PC-9 (cell line): ENCODE measurements around the gene PKD2L2. TPM values are rescaled to one million over a fixed set of nuclear protein-coding genes. Genes with fewer than 3 reads are reported as not detected.

ENCODE experiments used
- BruUV-seq: library from RNA; stranded (reverse); fragments of 400-500 nt; replicated peaks from 2 replicates; lab custom pipeline; 2021; lab: Mats Ljungman, UMichigan
- CTCF ChIA-PET: fragments of 300-600 bp; sonication (Branson Sonifier 250); formaldehyde crosslinking; loops from one replicate; lab custom pipeline; 2022; ENCODE audit warnings: antibody characterized with exemption; lab: Charles Lee
- POLR2A ChIA-PET: fragments of 300-600 bp; sonication (Branson Sonifier 250); formaldehyde crosslinking; loops from one replicate; lab custom pipeline; 2022; ENCODE audit warnings: antibody characterized with exemption; ENCODE audit not compliant: unreplicated experiment; lab: Charles Lee
- DNase-seq, 2 experiments: peaks; one replicate each; pipeline versions ENCODE4 v3.0.0 to v3.0.0-alpha.2; 2015 to 2022; ENCODE audit warnings: mixed read lengths in 1 of 2
- H2AFZ ChIP-seq: fragments of 200-600 bp; sonication (generic); 2 replicates; pipeline ENCODE4 v1.8.1; 2017; ENCODE audit warnings: antibody characterized with exemption
- H3F3A ChIP-seq: fragments of 200-600 bp; sonication (generic); 2 replicates; pipeline ENCODE4 v1.8.1; 2017; ENCODE audit warnings: antibody characterized with exemption, mild to moderate bottlenecking, low read depth; ENCODE audit not compliant: insufficient read depth
- H3K27ac ChIP-seq: fragments of 200-600 bp; sonication (generic); 2 replicates; pipeline ENCODE4 v1.6.1; 2016; ENCODE audit warnings: mixed run types
- H3K27me3 ChIP-seq: fragments of 200-600 bp; sonication (generic); 2 replicates; pipeline ENCODE4 v1.6.1; 2016; ENCODE audit warnings: low read depth, mixed run types; ENCODE audit not compliant: insufficient read depth
- H3K36me3 ChIP-seq: fragments of 200-600 bp; sonication (generic); 2 replicates; pipeline ENCODE4 v1.6.1; 2016; ENCODE audit warnings: low read depth, mixed run types
- H3K4me1 ChIP-seq: fragments of 200-600 bp; sonication (generic); replicated peaks from 2 replicates; pipeline ENCODE4 v1.6.1; 2016; ENCODE audit warnings: mixed run types; ENCODE audit not compliant: insufficient read depth
- H3K4me2 ChIP-seq: fragments of 200-600 bp; sonication (generic); 2 replicates; pipeline ENCODE4 v1.6.1; 2017; ENCODE audit warnings: mixed run types
- H3K4me3 ChIP-seq: fragments of 200-600 bp; sonication (generic); 2 replicates; pipeline ENCODE4 v1.6.1; 2016; ENCODE audit warnings: mixed run types
- H3K79me2 ChIP-seq: fragments of 200-600 bp; sonication (generic); 2 replicates; pipeline ENCODE4 v1.6.1; 2017; ENCODE audit warnings: low read depth, mixed run types
- H3K9me2 ChIP-seq: fragments of 200-600 bp; sonication (generic); 2 replicates; pipeline ENCODE4 v1.8.1; 2017; ENCODE audit warnings: mild to moderate bottlenecking; ENCODE audit not compliant: insufficient read depth
- H3K9me3 ChIP-seq: fragments of 200-600 bp; sonication (generic); 2 replicates; pipeline ENCODE4 v1.8.1; 2016; ENCODE audit warnings: low read depth; ENCODE audit not compliant: insufficient read depth
- H4K20me1 ChIP-seq: fragments of 200-600 bp; sonication (generic); 2 replicates; pipeline ENCODE4 v1.8.1; 2017; ENCODE audit not compliant: insufficient read depth
- CTCF ChIP-seq: fragments of 200-600 bp; sonication (generic); conservative IDR thresholded peaks from 2 replicates; pipeline ENCODE4 v1.6.1; 2017; ENCODE audit warnings: mixed run types, antibody characterized with exemption, mild to moderate bottlenecking, moderate library complexity
- EZH2 ChIP-seq: fragments of 200-600 bp; sonication (generic); IDR thresholded peaks from 2 replicates; pipeline ENCODE4 v1.8.0; 2017; ENCODE audit warnings: antibody characterized with exemption, low read depth
- intact Hi-C: fragments of 100-400 bp; cut with micrococcal nuclease; formaldehyde crosslinking; loops from one replicate; pipeline ENCODE4 v1.10.0; 2022; ENCODE audit not compliant: unreplicated experiment
- total RNA-seq: library from RNA; stranded (reverse); gene quantifications from 2 replicates; pipeline ENCODE4 v1.2.3, GENCODE V29; 2021

The PKD2L2 gene
- total RNA-seq, 1 experiment from 2014 or later, result 0.46 TPM

- H3K27me3 ChIP-seq, result no peaks in the 10 kb centered on the region
- H3K9me2 ChIP-seq, result no peaks in the 10 kb centered on the region
- H3K27ac ChIP-seq, result no peak overlapping the region
- TF ChIP-seq EZH2, result no peak
- TF ChIP-seq CTCF, result no peak
- DNase-seq, result no peak
- H3K4me1 ChIP-seq, result no peaks in the 10 kb centered on the region
- H3K79me2 ChIP-seq, result no peaks in the 10 kb centered on the region
- H3K4me2 ChIP-seq, result no peak overlapping the region
- intact Hi-C loops, result no loop called here
- no peaks in the 10 kb centered on the region for H3F3A ChIP-seq
- ChIA-PET POLR2A (no interaction called here), CTCF (no interaction called here)
- no peaks in the 10 kb centered on the region for H3K36me3 ChIP-seq
- BruUV-seq, result no TSS peak
- no peak overlapping the region for H2AFZ ChIP-seq
- H3K9me3 ChIP-seq, result no peaks in the 10 kb centered on the region
- H4K20me1 ChIP-seq, result no peaks in the 10 kb centered on the region
- H3K4me3 ChIP-seq, result no peak overlapping the region
Observed at GRCh38 chr5:137856916-137857862, 32.1 kb upstream of the PKD2L2 start.

- BruUV-seq, result no TSS peak
- Histone ChIP-seq H4K20me1 (no peaks in the 10 kb centered on the region), H3K4me3 (no peak overlapping the region), H3K9me3 (no peaks in the 10 kb centered on the region), H2AFZ (no peak overlapping the region), H3K36me3 (no peaks in the 10 kb centered on the region), H3K27me3 (no peaks in the 10 kb centered on the region), H3K79me2 (no peaks in the 10 kb centered on the region), H3F3A (no peaks in the 10 kb centered on the region), H3K4me1 (no peaks in the 10 kb centered on the region), H3K9me2 (no peaks in the 10 kb centered on the region), H3K27ac (no peak overlapping the region), H3K4me2 (no peak overlapping the region)
- ChIA-PET POLR2A (no interaction called here), CTCF (no interaction called here)
- DNase-seq, result no peak
- TF ChIP-seq CTCF, result no peak
- no peak for TF ChIP-seq EZH2
- intact Hi-C loops, result no loop called here
Observed at GRCh38 chr5:137858223-137858916, 30.9 kb upstream of the PKD2L2 start.

- Histone ChIP-seq H4K20me1 (no peaks in the 10 kb centered on the region), H3K79me2 (no peaks in the 10 kb centered on the region), H3K9me2 (no peaks in the 10 kb centered on the region), H3K4me2 (no peak overlapping the region), H3K4me1 (no peaks in the 10 kb centered on the region), H3F3A (no peaks in the 10 kb centered on the region), H3K9me3 (no peaks in the 10 kb centered on the region), H3K36me3 (no peaks in the 10 kb centered on the region), H3K27ac (no peak overlapping the region), H2AFZ (no peak overlapping the region), H3K4me3 (no peak overlapping the region), H3K27me3 (no peaks in the 10 kb centered on the region)
- intact Hi-C loops, result no loop called here
- TF ChIP-seq EZH2 (no peak), CTCF (no peak)
- POLR2A ChIA-PET, result no interaction called here
- CTCF ChIA-PET, result no interaction called here
- no TSS peak for BruUV-seq
- no peak for DNase-seq
Observed at GRCh38 chr5:137858954-137859353, 30.3 kb upstream of the PKD2L2 start.
